Activated T-helper 1 cell treated with anti-CD3 and anti-CD28 coated beads, Interleukin-2, amount 50 U/mL, for 16 hours (primary cell): ENCODE measurements around the gene RGS14.
"Not testable (repeated sequence)": the region's sequence is repeated elsewhere in the genome, so short reads cannot be mapped to it uniquely, and the experiment has no call there.

ENCODE experiments used
- DNase-seq, 2 donors: peaks; one replicate each; pipeline ENCODE4 v3.0.0-alpha.2; 2020; ENCODE audit warnings: low read depth in 1 of 2, low spot score in 1 of 2

The RGS14 gene

DNA sequence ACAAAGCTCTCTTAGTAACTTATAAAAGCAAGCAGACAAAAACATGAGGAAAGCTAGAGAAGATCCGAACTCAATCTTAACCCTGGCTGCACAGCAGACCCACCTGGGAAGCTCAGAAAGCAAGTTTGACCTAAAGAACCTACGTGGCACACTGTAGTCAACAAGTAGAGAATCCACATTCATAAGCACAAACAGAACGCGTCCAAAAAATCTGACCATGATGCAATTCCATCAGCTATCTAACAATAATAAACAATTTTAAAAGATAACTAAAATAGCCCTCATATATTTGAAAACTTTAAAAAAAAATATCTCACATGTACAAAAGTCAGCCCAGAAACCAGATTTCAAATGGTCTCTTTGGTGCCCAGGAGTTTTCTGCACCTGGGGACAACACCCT lies 10.9 kb upstream of the RGS14 start:
- no peak for DNase-seq

DNA sequence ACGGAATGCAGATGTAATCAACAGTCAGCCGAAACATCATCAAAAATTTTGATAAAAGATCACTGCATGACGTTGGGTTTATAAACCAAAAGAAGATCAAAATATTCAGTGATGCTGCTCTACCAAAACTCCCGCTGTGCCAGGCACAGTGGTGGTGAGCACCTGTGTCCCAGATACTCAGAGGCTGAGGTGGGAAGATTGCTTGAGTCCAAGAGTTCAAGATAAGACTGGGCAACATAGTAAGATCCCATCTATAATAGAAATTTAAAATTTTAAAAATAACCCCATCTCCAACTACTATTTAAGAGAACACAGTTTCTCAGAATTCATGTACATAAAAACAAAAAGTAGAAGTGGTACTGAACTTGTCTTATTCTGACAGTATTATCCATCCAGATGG lies 10.0 kb upstream of the RGS14 start:
- DNase-seq, result no peak

DNA sequence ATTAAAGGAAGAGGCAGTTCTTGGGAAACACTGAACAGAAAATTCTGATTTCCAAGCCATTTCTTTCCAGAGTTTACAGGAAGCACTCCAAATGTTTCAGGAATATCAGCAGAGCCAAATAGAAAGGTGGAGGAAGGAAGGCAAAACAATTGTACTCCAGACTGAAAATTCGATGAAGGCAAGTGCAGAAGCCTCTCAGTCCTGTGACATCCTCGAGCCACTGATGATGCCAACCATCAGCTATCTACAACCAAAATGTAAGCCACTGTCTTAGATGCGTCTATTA lies 8.4 kb upstream of the RGS14 start:
- DNase-seq, result no peak

DNA sequence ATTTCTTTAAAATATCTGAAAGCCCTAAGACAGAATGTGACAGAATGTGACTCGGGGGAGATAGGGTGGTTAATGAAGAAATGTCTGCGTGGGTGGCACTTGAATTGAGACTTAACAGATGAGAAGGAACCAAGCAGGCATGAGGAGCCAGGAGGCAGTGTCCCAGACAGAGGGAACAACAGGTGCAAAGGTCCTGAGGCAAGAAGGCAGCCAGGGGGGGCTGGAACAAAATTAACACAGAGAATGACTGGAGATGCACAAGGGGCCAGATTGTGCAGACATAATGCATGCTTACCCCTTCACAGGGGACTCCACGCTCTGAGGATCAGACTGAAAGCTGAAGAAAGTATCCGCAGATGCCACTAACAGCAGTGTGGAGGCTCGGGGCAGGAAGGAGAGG lies 8.0 kb upstream of the RGS14 start:
- no peak for DNase-seq

DNA sequence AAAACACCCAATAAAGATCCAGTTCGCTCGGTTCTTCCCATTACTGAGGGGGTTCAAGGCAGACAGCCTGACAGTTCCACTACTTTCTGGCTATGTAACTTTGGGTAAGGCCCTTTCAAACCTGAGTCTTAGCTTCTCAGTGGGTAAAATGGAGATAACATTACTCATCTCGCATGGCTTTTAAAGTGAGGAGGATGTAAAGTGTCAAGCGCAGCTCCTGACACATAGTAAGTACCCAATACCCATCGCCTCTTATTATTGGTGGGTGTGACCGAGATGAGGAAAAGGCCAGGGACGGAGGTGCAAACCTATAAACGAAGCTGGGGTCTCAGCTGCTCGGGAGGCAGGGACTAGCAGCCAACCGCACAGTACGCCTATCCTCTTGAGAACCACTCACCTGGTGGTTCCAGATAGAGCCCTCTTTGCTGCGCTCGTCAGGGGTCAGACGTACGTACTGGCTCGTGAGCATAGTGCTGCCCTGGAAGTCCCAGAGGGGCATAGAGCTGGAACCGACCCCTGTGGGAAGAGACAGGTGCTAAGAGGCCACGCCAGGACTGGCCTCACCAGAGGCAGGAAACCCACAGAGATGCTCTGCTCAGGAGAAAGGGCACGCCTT lies 6.8 kb upstream of the RGS14 start:
- DNase-seq, result no peak

DNA sequence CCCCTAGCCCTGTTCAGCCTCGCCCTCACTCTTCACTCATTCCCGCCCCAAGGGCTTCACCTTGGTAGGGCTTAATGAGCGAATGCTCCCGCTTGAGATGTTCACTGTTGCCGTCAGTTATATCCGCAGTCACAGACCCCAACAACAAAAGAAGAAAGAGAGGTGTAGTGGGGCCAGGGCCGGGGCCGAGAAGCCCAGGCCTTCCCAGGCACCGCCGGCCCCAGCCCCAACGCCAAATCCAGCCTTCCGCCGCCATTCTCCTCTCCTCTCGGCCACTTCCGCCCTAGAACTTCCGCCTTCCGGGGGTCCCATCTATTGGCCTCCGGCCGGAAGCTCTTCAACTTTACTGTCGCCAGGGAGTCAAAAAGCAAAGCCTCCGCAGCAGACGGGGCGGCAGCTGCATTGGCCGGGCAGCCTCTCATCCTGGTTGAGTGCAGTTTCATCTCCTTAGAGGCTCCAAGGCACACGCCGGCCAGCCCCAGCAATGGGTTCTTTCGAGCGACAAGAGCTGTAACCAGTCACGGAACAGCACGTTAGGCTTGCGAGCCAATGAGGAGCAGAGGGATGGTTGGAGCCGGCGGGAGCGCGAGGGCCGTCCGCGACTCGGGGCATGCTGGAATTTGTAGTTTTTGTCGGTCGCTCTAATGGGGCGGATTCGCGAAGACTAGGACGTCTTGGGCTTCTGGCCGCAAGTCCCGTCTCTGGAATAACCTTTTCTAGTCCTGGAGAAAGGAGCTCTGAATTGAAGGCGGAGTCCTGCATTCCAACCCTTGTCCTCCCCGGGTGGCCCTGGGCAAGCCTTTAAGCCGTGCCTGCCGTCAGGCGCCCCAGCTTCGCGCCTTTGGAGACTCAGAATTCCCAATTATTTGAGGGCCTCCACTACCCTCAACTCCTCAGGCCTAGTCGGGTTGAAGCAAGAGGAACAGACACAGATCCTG lies 6.1 kb upstream of the RGS14 start, which contains the start of gene LMAN2:
Gene LMAN2, minus strand, starts transcription at position 277 of the 938 bp plus-strand sequence. Its CDS starts 21 bp downstream, at position 256.
- DNase-seq, result peak; percentile 79 to 82

DNA sequence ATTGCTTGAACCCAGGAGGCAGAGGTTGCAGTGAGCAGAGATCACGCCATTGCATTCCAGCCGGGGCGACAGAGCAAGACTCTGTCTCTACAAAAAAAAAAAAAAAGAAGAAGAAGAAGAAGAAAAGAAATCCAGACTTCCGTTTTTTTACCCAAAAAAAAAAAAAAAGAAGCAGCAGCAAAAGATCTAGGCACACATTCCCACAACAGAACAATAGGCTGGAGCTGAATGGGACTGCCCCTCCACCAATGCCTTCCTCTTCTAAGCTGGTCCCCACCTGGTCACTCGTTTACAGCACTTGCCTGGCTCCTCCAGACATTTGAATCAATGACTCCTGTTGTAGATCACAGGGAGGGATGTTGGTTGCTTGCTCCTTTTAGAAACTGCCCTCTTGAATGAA lies 4.6 kb upstream of the RGS14 start:
- DNase-seq, result no peak

DNA sequence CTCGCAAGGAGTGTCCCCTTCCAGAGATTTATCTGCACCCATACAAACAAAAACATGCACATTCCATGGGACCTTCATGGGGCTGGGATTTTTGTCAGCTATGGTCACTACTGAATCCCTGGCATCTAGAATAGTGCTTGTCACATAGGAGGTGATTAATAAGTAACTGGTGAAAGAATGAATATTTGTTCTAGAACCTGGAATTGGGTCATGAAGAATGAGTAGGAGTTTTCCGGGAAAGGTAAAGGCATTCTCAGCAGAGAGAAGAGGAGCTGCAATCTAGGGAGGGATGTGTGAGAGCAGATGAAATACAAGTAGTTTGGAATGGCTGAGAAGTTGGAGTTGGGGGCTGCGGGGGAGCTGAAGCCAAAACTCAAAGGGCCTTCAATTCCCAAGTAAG lies 3.5 kb upstream of the RGS14 start:
- no peak for DNase-seq

DNA sequence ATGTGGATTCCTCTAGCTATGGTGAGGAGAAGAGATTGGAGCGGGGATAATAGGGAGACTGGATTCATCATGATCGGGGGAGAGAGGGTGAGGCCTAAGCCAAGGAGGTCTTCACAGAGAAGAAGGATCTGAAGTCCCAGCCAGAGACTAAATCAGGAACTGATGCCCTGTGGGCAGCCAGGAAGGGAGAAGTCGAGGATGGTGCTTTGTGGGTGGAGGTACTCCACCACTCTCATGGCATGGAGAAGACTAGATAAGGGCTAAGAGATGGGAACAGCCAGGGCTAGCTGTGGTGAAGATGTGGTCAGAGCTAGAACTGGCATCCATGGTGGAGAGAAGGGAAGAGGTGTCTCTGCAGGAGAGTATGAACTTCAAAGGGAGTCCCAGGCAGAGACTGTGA lies 3.0 kb upstream of the RGS14 start:
- DNase-seq, result no peak

DNA sequence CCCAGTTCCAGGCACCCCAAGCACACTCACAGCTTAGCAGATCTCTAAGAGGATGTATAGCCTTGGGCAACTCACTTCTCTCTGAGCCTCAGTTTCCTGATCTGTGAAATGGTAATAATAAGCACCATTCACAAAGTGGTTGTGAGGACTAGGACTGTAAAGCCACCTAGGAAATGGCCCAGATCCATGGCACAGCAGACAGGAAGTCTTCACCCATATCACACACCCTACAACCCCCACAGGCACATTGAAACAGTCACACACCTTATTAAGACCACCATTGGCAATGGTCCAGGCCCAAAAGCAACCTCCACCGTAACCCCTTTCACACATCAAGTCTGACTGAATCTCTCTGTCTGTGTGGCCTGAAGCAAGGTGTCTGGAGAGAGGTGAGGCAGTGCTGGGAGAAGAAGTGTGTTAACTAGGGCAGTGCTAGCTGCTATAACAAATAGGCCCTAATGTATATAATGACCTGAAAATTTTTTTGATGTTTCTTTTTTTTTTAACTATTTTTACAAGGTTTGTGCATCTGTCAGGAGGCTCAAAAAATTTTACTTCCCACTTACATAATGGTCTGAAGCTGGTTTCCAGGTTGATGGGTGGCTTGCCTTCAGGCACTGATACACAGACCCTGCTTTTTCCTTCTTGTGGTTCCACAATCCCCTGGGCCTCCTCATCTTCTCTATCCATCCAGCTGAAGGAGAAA lies 2.4 kb upstream of the RGS14 start:
- no peak for DNase-seq

DNA sequence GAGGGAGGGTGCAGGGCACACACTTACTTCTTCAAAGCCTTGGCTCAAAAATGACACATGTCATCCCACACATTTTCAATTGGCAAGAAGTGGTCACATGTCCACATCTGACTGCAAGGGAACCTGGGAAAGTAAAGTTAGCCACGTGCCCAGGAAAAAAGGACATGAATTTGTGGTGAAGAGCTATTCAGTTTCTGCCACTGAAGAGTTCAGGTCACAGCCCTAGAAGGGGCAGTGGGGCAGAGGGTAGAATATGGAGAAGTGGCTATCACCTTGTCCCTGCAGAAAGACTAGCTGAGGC lies 1.9 kb upstream of the RGS14 start:
- no peak for DNase-seq

DNA sequence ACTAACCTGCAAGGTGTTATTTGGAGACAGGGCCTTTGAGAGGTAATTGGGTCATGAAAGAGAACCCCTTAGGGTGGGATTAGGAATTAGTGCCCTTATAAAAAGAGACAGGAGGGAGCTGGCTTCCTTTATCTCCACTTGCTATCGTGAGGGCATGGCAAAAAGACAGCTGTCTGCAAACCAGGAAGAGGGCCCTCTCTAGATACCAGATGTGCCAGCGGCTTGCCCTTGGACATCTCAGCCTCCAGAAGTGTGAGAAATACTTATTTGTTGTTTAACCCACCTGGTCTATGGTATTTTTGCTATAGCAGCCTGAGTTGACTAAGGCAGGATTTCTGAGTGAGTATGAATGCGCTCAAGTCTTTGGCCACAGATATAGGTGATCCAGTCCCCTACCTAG lies 978 bp upstream of the RGS14 start:
- no peak for DNase-seq

DNA sequence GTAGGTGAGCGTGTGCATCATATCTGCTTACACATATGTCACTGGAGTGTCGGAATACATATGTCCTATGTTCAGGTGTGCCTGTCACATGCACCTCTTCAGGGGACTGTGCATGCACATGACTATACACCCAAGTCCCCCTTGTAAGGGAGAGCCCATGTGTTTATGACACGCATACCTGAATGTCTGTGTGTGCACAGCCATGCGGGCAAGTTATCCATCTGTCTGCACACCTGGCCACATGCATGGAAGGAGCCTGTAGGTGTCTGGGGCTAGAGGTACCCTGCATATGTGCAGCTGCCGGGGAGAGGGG lies 622 bp upstream of the RGS14 start:
- DNase-seq, result no peak

DNA sequence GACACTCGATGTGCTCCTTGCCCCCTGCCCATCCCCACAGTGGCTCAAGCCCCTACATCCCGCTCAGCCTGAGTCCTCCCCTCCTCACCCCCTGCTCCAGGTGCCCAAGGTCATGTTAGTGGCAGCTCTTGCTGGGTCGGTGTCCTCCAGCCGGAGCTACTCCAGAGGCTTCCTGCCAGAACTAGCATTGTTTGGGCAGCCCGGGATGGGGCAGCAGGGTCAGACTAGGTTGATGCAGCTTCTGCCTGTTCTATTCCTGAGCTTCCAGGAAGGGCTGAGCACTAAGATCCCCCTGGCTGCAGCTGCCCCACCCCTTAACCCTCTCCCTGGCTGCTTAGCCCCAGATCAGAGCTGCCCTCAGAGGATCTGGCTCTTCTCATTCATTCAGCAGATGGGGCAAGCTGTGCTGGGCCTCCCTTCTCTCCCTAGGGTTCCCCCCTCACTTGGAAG lies 671 bp downstream of the RGS14 start:
- DNase-seq, result no peak

DNA sequence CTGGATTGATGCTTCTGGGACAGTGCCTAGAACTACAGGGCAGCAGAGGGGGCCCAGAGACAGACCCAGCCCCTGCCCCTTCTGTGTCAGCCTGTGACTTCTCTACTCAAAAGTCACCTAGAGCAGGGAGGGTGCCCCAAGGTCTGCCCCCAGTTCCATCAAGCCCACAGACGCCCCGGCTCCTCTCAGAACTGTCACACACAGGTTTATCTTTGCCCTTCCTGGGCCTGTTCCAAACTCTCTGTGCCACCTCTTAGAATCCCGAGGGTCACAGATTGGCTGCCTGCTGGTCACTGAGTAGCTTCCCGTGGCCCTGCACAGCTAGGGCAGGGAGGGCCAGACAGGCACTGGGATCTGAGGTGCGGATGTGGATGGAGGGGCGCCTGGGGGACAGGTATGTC lies 1.7 kb downstream of the RGS14 start:
- no peak for DNase-seq

DNA sequence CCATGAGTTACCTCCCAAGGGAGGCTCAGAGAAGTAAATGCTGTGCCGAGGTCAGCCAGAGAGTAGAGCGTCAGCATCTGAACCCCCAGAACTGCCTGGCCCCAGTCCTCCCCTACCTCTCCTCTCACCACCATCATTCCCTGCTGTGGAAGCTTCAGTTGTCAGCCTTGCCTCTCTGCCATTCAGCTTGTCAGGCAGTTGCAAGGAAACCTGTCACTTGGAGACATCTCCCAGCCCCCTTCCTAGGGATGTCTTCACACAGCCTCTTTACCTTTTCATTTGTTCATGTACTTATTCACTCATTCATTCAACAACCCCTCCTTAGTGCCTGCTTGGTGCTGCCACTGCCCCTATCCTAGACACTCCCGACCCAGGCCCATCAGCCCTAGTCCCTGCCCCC lies 2.1 kb downstream of the RGS14 start:
- DNase-seq, result no peak

DNA sequence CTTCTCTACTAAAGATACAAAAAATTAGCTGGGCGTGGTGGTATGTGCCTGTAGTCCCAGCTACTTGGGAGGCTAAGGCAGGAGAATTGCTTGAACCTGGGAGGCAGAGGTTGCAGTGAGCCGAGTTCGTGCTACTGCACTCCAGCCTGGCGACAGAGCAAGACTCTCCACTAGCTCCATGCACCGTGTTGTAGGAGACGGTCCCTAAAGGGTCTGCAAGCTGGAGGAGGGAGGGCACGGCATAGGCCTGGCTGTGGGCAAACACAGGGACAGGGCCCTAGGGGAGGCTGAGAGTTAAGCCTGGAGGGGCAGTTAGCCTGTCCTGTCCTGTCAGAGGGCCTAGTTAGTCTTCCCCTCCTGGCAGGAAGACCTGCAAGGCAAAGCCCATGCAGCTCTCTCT lies 3.0 kb downstream of the RGS14 start:
- not testable (repeated sequence) for DNase-seq

DNA sequence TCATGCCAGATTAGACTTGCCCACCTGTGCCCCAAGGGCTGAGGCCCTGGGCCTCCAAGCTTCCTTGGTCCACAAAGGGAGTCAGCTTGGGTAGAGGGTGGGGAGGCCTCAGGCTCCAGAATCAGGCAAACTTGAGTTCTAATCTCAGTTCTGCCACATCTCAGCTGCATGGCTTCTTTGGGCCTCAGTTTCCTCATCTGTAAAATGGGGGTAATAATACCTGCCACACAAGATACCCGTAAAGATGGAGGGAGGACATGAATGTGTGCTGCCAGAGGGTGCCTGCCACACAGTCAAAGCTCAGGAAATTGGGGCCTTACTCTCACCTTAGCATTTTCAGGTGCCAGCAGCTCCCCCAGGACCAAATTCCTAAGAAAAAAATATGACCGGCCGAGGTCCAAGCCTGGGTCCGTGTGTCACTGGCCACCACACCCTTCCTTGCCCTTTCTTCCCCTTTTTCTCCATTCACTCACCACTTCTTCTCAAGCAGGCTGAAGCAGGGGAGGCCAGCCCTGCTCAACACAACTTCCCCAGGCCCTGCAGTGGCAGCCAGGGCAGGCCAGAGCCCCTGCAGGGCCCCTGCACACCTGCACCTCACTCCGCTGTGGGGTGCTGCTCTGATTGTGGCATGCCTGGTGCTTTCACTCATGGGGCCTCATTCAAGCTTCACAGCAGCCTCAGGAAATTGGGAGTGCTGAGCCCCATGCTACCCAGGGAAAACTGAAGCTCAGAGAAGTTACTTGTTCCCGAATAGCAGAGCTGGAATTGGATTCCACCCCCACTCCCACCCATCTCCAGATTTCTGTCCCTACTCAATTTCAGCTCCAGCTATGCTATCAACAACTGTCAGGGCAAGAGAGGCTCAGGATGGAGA lies 3.9 kb downstream of the RGS14 start:
- DNase-seq, result no peak

DNA sequence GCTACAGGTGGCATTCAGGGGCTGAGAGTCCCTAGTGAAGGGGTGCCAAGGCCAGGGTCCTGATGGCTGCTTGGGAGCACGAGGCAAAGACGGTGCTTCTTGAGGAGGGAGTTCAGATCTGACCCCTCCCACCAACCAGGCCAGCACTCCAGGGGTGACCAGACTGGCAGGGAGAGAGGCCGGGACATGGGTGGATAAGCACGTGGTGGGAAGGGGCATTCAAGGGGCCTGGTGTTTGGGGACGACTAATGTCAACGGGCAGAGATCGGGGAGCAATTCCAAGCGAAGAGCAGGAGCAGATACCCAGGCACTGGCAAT lies 4.5 kb downstream of the RGS14 start:
- DNase-seq, result no peak

DNA sequence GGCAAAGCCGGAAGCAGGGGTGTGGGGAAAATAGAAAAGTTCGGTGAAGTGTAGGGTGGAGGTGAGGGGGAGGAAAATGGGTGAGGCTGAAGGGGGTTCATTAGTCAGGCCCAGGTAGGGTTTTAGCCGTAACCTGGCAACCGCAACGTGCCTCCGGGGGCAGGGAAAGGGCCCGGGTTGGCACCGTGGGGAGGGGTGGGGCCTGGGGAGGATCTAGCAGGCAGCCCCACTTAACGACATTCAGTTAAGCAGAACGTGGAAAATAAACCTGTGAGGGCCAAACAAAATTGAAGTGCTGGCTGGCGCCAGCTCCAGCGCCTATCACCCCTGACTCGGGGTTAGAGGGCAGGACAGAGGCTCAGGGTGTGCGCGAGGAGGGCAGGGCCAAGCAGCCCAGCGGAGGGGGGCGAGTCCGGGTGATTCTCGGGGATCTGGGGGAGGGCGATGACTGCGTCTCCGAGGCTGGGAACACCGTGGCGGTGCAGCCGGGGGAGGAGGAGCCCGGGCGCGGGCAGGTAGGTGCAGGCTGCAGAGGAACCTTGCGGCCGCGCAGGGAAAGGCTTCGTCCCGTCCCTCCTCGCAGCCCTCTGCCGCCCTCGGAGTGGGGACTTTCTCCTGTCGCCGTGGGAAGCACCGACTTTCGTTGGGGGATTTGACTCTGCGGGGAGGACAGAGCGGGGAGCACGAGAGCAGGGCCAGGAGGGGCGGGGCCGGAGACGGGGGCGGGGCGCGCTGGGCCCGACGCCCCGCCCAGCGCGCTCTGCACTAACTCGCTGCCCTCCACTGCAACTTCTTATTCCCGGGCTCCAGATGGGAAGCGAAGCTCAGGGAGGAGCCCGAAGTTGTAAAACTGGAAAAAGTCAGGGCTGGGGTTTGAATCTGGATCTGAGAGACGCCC lies 5.1 kb downstream of the RGS14 start:
- DNase-seq, result peak; percentile 34 to 65

DNA sequence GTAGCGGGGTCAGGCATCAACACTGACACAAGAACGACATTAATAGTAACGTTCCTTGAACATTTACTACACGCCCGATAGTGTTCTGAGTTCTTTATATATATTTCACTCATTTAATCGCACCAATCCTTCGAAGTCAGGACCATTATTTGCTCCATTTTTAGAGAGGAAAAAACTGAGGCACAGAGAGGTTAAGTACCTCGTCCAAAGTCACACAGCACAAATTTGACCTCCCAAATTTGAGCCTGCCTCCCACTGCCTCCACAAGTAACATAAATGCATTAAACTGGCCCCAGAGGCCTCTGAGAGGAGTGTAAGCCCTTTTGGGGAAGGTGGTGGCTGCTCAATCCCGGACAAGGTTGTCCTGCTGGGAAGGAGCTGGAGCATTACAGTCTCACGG lies 5.8 kb downstream of the RGS14 start:
- no peak for DNase-seq
